SK-N-SH (cell line): ENCODE measurements around the gene NUS1.

Source experiments
- CHD2 ChIP-seq: fragments of 150-350 bp; IDR thresholded peaks from 2 replicates; pipeline ENCODE4 v1.6.1; 2018; ENCODE audit warnings: low read length; ENCODE audit not compliant: partially characterized antibody
- CTCF ChIP-seq: fragments of 200-600 bp; sonication (generic); IDR thresholded peaks from 2 replicates; pipeline ENCODE4 v1.6.1; 2017; ENCODE audit warnings: antibody characterized with exemption, mild to moderate bottlenecking, moderate library complexity
- FOXM1 ChIP-seq: IDR thresholded peaks from 2 replicates; pipeline ENCODE4 v1.4.0; 2012; ENCODE audit warnings: low read depth, mild to moderate bottlenecking
- GABPA ChIP-seq: IDR thresholded peaks from 2 replicates; pipeline ENCODE4 v1.4.0; 2012; ENCODE audit warnings: low read depth, mild to moderate bottlenecking
- JUND ChIP-seq: IDR thresholded peaks from 2 replicates; pipeline ENCODE4 v1.4.0; 2012
- POLR2AphosphoS5 ChIP-seq: IDR thresholded peaks from 2 replicates; pipeline ENCODE4 v1.6.1; 2012; ENCODE audit warnings: low read depth, low read length
- RAD21 ChIP-seq: IDR thresholded peaks from 2 replicates; pipeline ENCODE4 v1.6.1; 2012; ENCODE audit warnings: mild to moderate bottlenecking, low read length
- RFX5 ChIP-seq: IDR thresholded peaks from 2 replicates; pipeline ENCODE4 v1.6.1; 2012; ENCODE audit warnings: mild to moderate bottlenecking, improper control_type of control experiment, low read length
- TEAD4 ChIP-seq: IDR thresholded peaks from 2 replicates; pipeline ENCODE4 v1.4.0; 2012; ENCODE audit warnings: mild to moderate bottlenecking, borderline replicate concordance; ENCODE audit not compliant: insufficient read depth
- USF2 ChIP-seq: fragments of 150-350 bp; IDR thresholded peaks from 2 replicates; pipeline ENCODE4 v1.6.1; 2017; ENCODE audit warnings: antibody characterized with exemption, low read length, low read depth, borderline replicate concordance
- YY1 ChIP-seq: IDR thresholded peaks from 2 replicates; pipeline ENCODE4 v1.4.0; 2012; ENCODE audit warnings: low read depth, mild to moderate bottlenecking

DNA sequence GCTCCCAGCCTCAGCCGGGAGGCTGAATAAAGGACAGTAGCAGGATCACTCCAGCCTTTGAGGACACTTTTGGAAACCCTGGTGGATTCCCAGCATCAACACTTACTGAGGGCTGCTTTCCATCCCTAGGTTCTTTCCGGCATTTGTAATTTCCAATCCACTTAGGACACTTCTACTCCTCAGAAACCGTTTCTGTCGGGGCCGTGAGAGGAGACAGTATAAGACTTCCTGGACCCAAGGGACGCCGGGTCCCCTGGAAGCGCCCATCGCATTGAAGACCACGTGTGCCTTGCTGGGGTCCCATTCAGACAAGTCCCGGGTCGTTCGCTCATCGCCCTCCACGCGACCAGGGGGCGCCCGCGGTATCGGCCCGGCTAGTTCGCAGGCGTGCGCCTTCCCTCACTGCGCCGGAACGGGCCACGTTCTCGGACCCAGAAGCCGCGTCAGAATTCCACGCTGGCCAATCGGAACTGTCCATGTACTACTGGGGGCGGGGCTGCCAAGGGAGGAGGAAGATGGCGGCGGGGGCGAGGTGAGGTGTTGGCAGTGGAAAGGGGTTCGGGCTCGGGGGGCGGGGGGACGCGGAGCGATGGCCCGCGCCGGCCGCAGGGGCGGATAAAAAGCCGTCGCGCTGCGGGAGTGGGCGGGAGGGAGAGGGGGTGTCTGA, at the start of gene NUS1:
- TF ChIP-seq CTCF (peak; percentile 87), RAD21 (no peak), TEAD4 (0 out of 2 replicates have a peak, but pooled peaks have one; percentile 21), GABPA (peak; percentile 74), CHD2 (peak; percentile 73), RFX5 (no peak), YY1 (peak; percentile 88), JUND (no peak), USF2 (no peak), FOXM1 (no peak), POLR2AphosphoS5 (no peak)
